ENCODE results near the gene PPIL6. TPM values are rescaled to one million over a fixed set of nuclear protein-coding genes. Genes with fewer than 3 reads are reported as not detected.

Gene PPIL6
- polyA plus RNA-seq, 2 of the 4 experiments (the other 2 are of a cell fraction) = 1.6 to 5.0 TPM

- H3K4me1 ChIP-seq = peaks cover 8% of the 10 kb centered on the region
- peak overlapping the region; percentile 76 for H3K4me3 ChIP-seq
- no peaks in the 10 kb centered on the region for H3K9me3 ChIP-seq
- ChIA-PET POLR2A (interaction anchor here (0.8 to 2.7 kb wide), 6 partner anchors 12 to 347 kb away, joined by 3 to 18 read pairs (median 6); partner anchors contain the start of genes CD164, CEP57L1, MICAL1 and SESN1), CTCF (interaction anchor here (0.5 to 4.0 kb wide), 9 partner anchors 10 to 253 kb away, joined by 3 to 16 read pairs (median 3); partner anchors contain the start of gene MICAL1)
- peak; percentile 15 to 60 for DNase-seq (ENCODE audit: low read depth in 1 of 2, low spot score in 1 of 2)
- peak overlapping the region; percentile 89 for H3K4me2 ChIP-seq
- ATAC-seq = peak; percentile 72
- H3K27ac ChIP-seq = peak overlapping the region; percentile 81 to 96
- no peak for FAIRE-seq
- 0 out of 2 replicates have a peak, but pooled peaks have one; percentile 45 for TF ChIP-seq PHF8 (IDR thresholded peaks at IDR 0.05; ENCODE audit: borderline replicate concordance, low read depth)
- no peak for TF ChIP-seq KDM5A (IDR thresholded peaks at IDR 0.05)
- no peak for TF ChIP-seq EP300 (IDR thresholded peaks at IDR 0.05)
- TF ChIP-seq ATOH8 (CRISPR knock-in tag; IDR thresholded peaks at IDR 0.05; ENCODE audit: low read depth) = 0 out of 2 replicates have a peak, but pooled peaks have one; percentile 56
- TF ChIP-seq MAX (IDR thresholded peaks at IDR 0.05) = peak; percentile 38; the same call in 1 of the 2 replicates
- TF ChIP-seq HMGXB4 (CRISPR knock-in tag; IDR thresholded peaks at IDR 0.05; ENCODE audit: borderline replicate concordance) = no peak
- no peak for TF ChIP-seq RARB (CRISPR knock-in tag; IDR thresholded peaks at IDR 0.05)
- 13% methylated on average over 5 of the region's 31 CpGs for WGBS (ENCODE audit: missing lambda C conversion rate)
Measured at GRCh38 chr6:109441069-109441816, 815 bp upstream of the PPIL6 start.

GRCh38 chr6:109436041-109436440 is 4.4 kb downstream of the PPIL6 start:
- no peaks in the 10 kb centered on the region for H3K4me1 ChIP-seq
- DNase-seq (ENCODE audit: low read depth in 1 of 2, low spot score in 1 of 2) (no peak), FAIRE-seq (no peak), ATAC-seq (no peak)
- 80% methylated on average over 5 of the region's 5 CpGs for WGBS (ENCODE audit: missing lambda C conversion rate)
- TF ChIP-seq FOSB (CRISPR knock-in tag; IDR thresholded peaks at IDR 0.05) (no peak), RFX5 (IDR thresholded peaks at IDR 0.05) (no peak), HDAC2 (IDR thresholded peaks at IDR 0.05) (no peak), BCL3 (IDR thresholded peaks at IDR 0.05) (no peak), BHLHE40 (IDR thresholded peaks at IDR 0.05; ENCODE audit: low read depth, low read length) (no peak), EHMT2 (IDR thresholded peaks at IDR 0.05; ENCODE audit: low read depth) (no peak), HOXA7 (CRISPR knock-in tag; IDR thresholded peaks at IDR 0.05) (no peak), MYC (IDR thresholded peaks at IDR 0.05; ENCODE audit: borderline replicate concordance, low read length) (no peak), MAX (IDR thresholded peaks at IDR 0.05) (no peak)
- H3K4me2 ChIP-seq = no peak overlapping the region
- ChIA-PET CTCF (interaction anchor here (1.3 to 2.0 kb wide), 2 partner anchors 53 to 248 kb away, joined by 3 to 7 read pairs; no protein-coding TSS in a partner anchor), POLR2A (no interaction called here)
- no peaks in the 10 kb centered on the region for H3K9me3 ChIP-seq
- H3K4me3 ChIP-seq = no peak overlapping the region
- H3K27ac ChIP-seq = no peak overlapping the region

GRCh38 chr6:109434456-109434855 is 6.0 kb downstream of the PPIL6 start:
- no peak for FAIRE-seq
- Histone ChIP-seq H3K4me2 (no peak overlapping the region), H3K4me1 (no peaks in the 10 kb centered on the region), H3K27ac (no peak overlapping the region), H3K9me3 (no peaks in the 10 kb centered on the region), H3K4me3 (no peak overlapping the region)
- TF ChIP-seq HDAC2 (IDR thresholded peaks at IDR 0.05) (no peak), RAD21 (conservative IDR thresholded peaks at IDR 0.05 in 1 of 2, IDR thresholded peaks at IDR 0.05 in 1 of 2) (no peak)
- CTCF ChIA-PET = interaction anchor here (0.5 to 2.0 kb wide), 3 partner anchors 13 to 247 kb away, joined by 3 to 7 read pairs (median 4); no protein-coding TSS in a partner anchor
- ATAC-seq = no peak
- POLR2A ChIA-PET = no interaction called here
- WGBS (ENCODE audit: missing lambda C conversion rate) = 50% methylated on average over 2 of the region's 2 CpGs
- DNase-seq (ENCODE audit: low read depth in 1 of 2, low spot score in 1 of 2) = no peak

Measured in A549 (cell line).